Endothelial cell (in vitro differentiated cells): Measurements from ENCODE around the gene MET. TPM values are rescaled to one million over a fixed set of nuclear protein-coding genes. Genes with fewer than 3 reads are reported as not detected.

Source experiments
- DNase-seq: peaks from one replicate; pipeline ENCODE4 v3.0.0; 2021; ENCODE audit warnings: low spot score
- H3K27ac Mint-ChIP-seq: one replicate; pipeline ENCODE4 v1.8.0; 2021; ENCODE audit warnings: mixed read lengths, inconsistent platforms; ENCODE audit not compliant: unreplicated experiment
- H3K27me3 Mint-ChIP-seq: one replicate; pipeline ENCODE4 v1.8.0; 2021; ENCODE audit warnings: mild to moderate bottlenecking, moderate library complexity, mixed read lengths, inconsistent platforms; ENCODE audit not compliant: unreplicated experiment
- H3K36me3 Mint-ChIP-seq: one replicate; pipeline ENCODE4 v1.8.0; 2021; ENCODE audit warnings: mild to moderate bottlenecking, low read depth, mixed read lengths, inconsistent platforms; ENCODE audit not compliant: unreplicated experiment
- H3K4me1 Mint-ChIP-seq: one replicate; pipeline ENCODE4 v1.8.0; 2021; ENCODE audit warnings: mild to moderate bottlenecking, mixed read lengths, inconsistent platforms; ENCODE audit not compliant: unreplicated experiment
- H3K4me3 Mint-ChIP-seq: one replicate; pipeline ENCODE4 v1.8.0; 2021; ENCODE audit warnings: mild to moderate bottlenecking, mixed read lengths, inconsistent platforms; ENCODE audit not compliant: unreplicated experiment
- H3K9me3 Mint-ChIP-seq: one replicate; pipeline ENCODE4 v1.8.0; 2021; ENCODE audit warnings: mixed read lengths, inconsistent platforms; ENCODE audit not compliant: unreplicated experiment
- total RNA-seq: library from RNA; stranded (reverse); fragmentation: NEBNext Ultra II Directional; extraction: Animal tissue kit (Norgen Biotek cat#: 25700); gene quantifications from one replicate; pipeline ENCODE4 v1.2.1, GENCODE V29; 2021; ENCODE audit not compliant: unreplicated experiment
- TF ChIP-seq, protein P1 (sequence below): fragments of 200-600 bp; sonication (generic); IDR thresholded peaks from one replicate; pipeline ENCODE4 v1.5.0; 2021; ENCODE audit warnings: antibody characterized with exemption; ENCODE audit not compliant: unreplicated experiment

MET gene
- total RNA-seq, 1 donor from 2014 or later: 35.1 TPM

- DNase-seq: no peak
- no peak overlapping the region for H3K4me3 Mint-ChIP-seq
- no peaks in the 10 kb centered on the region for H3K27me3 Mint-ChIP-seq
- peaks cover 7% of the 10 kb centered on the region for H3K4me1 Mint-ChIP-seq
- H3K36me3 Mint-ChIP-seq: peaks cover 5% of the 10 kb centered on the region
- TF ChIP-seq, protein P1, sequence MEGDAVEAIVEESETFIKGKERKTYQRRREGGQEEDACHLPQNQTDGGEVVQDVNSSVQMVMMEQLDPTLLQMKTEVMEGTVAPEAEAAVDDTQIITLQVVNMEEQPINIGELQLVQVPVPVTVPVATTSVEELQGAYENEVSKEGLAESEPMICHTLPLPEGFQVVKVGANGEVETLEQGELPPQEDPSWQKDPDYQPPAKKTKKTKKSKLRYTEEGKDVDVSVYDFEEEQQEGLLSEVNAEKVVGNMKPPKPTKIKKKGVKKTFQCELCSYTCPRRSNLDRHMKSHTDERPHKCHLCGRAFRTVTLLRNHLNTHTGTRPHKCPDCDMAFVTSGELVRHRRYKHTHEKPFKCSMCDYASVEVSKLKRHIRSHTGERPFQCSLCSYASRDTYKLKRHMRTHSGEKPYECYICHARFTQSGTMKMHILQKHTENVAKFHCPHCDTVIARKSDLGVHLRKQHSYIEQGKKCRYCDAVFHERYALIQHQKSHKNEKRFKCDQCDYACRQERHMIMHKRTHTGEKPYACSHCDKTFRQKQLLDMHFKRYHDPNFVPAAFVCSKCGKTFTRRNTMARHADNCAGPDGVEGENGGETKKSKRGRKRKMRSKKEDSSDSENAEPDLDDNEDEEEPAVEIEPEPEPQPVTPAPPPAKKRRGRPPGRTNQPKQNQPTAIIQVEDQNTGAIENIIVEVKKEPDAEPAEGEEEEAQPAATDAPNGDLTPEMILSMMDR: no peak
- no peak overlapping the region for H3K27ac Mint-ChIP-seq
- no peaks in the 10 kb centered on the region for H3K9me3 Mint-ChIP-seq
Observed at GRCh38 chr7:116800594-116800993, 128.6 kb downstream of the MET start.

DNA sequence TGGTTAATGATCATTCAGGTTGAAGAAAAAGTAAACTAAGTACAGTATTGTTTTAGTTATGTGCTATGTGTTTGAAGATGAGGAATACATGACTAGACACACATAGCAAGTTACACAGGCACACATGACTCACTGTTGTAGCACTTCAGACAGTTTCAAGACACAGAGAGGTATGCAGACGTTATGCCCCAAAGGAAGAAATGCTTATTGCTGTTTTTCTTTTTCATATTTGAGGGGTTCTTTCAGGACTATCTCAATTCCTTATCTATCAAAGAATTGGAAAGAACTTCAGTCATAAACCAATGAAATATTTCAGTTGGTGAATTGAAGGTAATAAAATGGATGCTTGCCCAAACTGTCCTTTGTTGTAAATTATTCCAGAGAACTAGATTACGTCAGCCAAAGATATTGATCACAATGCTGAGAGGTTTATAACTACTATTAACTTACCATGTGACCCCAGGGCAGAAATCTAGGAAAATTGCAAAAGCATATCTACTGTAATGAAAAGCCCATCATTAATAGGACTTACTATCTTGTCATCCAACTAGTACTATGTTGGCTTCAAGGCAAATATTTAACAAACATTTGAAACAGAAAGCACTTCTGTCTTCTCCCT is 129.2 kb downstream of the MET start:
- Mint-ChIP-seq H3K9me3 (no peaks in the 10 kb centered on the region), H3K27me3 (no peaks in the 10 kb centered on the region), H3K36me3 (peaks cover under 1% of the 10 kb centered on the region), H3K4me3 (no peak overlapping the region), H3K27ac (no peak overlapping the region), H3K4me1 (peaks cover 7% of the 10 kb centered on the region)
- TF ChIP-seq, protein P1: no peak
- no peak for DNase-seq

- no peak for DNase-seq
- TF ChIP-seq, protein P1: no peak
- Mint-ChIP-seq H3K36me3 (no peaks in the 10 kb centered on the region), H3K4me1 (peaks cover 11% of the 10 kb centered on the region), H3K27ac (no peak overlapping the region), H3K9me3 (no peaks in the 10 kb centered on the region), H3K27me3 (no peaks in the 10 kb centered on the region), H3K4me3 (no peak overlapping the region)
Observed at GRCh38 chr7:116802144-116802745, 130.2 kb downstream of the MET start.

DNA sequence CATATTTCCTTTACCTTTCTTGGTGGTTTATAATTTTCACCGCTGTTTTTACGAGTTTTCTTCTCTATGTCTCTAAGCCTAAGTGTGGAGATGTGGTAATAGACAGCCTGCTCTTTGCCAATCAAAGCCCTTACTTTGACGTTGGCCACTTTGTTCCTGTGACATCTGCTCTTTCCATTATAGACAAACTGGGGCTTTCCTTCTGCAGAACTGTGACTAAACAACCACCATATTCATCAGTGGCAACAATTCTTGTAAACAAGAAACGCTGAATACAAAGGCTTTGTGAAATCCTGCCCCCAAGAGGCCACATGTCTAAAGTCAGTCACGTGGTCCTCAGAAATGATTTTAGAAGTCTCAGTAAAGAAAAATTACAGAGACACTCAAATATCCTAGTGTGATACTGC is 130.8 kb downstream of the MET start:
- peaks cover 11% of the 10 kb centered on the region for H3K4me1 Mint-ChIP-seq
- H3K9me3 Mint-ChIP-seq: no peaks in the 10 kb centered on the region
- H3K27me3 Mint-ChIP-seq: no peaks in the 10 kb centered on the region
- peak; percentile 19 for DNase-seq
- H3K4me3 Mint-ChIP-seq: no peak overlapping the region
- TF ChIP-seq, protein P1: peak; percentile 58
- H3K36me3 Mint-ChIP-seq: no peaks in the 10 kb centered on the region
- H3K27ac Mint-ChIP-seq: no peak overlapping the region

DNA sequence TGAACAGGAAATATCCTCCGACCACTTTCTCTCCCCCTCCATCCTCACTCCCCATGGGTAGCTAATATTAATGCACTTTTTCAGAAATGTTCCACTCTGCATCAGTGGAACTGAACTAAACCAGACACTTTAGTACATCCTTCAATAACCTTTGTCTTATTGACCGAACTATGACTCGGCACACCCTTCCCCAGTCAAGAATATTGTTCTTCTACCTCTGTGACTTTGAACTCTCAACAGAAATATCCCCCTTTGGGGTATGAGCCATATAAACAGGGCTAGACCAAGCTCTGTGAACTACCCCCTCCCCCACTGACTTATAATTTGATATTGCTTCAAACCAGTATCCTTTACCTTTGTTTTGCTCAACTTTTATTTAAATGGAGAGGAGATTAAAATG is 132.5 kb downstream of the MET start:
- H3K4me1 Mint-ChIP-seq: peaks cover 24% of the 10 kb centered on the region
- H3K27ac Mint-ChIP-seq: no peak overlapping the region
- H3K4me3 Mint-ChIP-seq: no peak overlapping the region
- TF ChIP-seq, protein P1: no peak
- no peaks in the 10 kb centered on the region for H3K9me3 Mint-ChIP-seq
- DNase-seq: no peak
- H3K36me3 Mint-ChIP-seq: no peaks in the 10 kb centered on the region
- no peaks in the 10 kb centered on the region for H3K27me3 Mint-ChIP-seq
